T-helper 2 cell treated with Interferon-gamma antibody and Interleukin-4, amounts not matched to agents 100 ng/mL and 5 ng/mL, for 36 hours (primary cell): ENCODE data around the gene DTX3. TPM values are rescaled to one million over a fixed set of nuclear protein-coding genes. Genes with fewer than 3 reads are reported as not detected.

ENCODE experiments used
- total RNA-seq: library from RNA; stranded (reverse); gene quantifications from 2 replicates; pipeline ENCODE4 v1.2.3, GENCODE V29; 2022

Gene DTX3
- total RNA-seq, 1 donor from 2014 or later: 19.1 TPM

Other genes starting within 250 kb of the DTX3 start
- 65.1 and 67.2 TPM in 2 replicates for gene R3HDM2, start 173.8 kb upstream of the DTX3 start, total RNA-seq
- gene INHBC, start 170.0 kb upstream of the DTX3 start, total RNA-seq: not detected in 2 replicates
- not detected in 2 replicates for gene INHBE, start 149.5 kb upstream of the DTX3 start, total RNA-seq
- gene GLI1, start 145.0 kb upstream of the DTX3 start, total RNA-seq: 1.8 and 2.2 TPM in 2 replicates
- 171 and 172 TPM in 2 replicates for gene ARHGAP9, start 125.0 kb upstream of the DTX3 start, total RNA-seq
- 189 and 195 TPM in 2 replicates for gene MARS1, start 116.8 kb upstream of the DTX3 start, total RNA-seq
- 9.9 and 10.7 TPM in 2 replicates for gene DDIT3, start 84.3 kb upstream of the DTX3 start, total RNA-seq
- 75.0 and 78.0 TPM in 2 replicates for gene MBD6, start 82.0 kb upstream of the DTX3 start, total RNA-seq
- gene DCTN2, start 57.6 kb upstream of the DTX3 start, total RNA-seq: 85.7 and 88.4 TPM in 2 replicates
- 1.3 and 1.6 TPM in 2 replicates for gene KIF5A, start 54.8 kb upstream of the DTX3 start, total RNA-seq
- 19.7 and 22.8 TPM in 2 replicates for gene PIP4K2C, start 13.6 kb upstream of the DTX3 start, total RNA-seq
- gene ARHGEF25, start 6.6 kb downstream of the DTX3 start, total RNA-seq: 0.48 and 1.0 TPM in 2 replicates
- gene B4GALNT1, start 28.4 kb downstream of the DTX3 start, total RNA-seq: 1.5 and 1.9 TPM in 2 replicates
- 137 and 138 TPM in 2 replicates for gene OS9, start 89.3 kb downstream of the DTX3 start, total RNA-seq
- 57.1 and 59.4 TPM in 2 replicates for gene AGAP2, start 133.9 kb downstream of the DTX3 start, total RNA-seq
- gene TSPAN31, start 140.2 kb downstream of the DTX3 start, total RNA-seq: 17.3 and 17.9 TPM in 2 replicates
- 134 and 138 TPM in 2 replicates for gene CDK4, start 147.5 kb downstream of the DTX3 start, total RNA-seq
- 21.2 and 21.9 TPM in 2 replicates for gene MARCHF9, start 150.3 kb downstream of the DTX3 start, total RNA-seq
- gene CYP27B1, start 162.3 kb downstream of the DTX3 start, total RNA-seq: 4.2 and 4.3 TPM in 2 replicates
- 34.8 and 42.7 TPM in 2 replicates for gene METTL1, start 167.3 kb downstream of the DTX3 start, total RNA-seq
- 3.1 and 3.3 TPM in 2 replicates for gene EEF1AKMT3, start 167.8 kb downstream of the DTX3 start, total RNA-seq
- 36.3 and 39.2 TPM in 2 replicates for gene TSFM, start 178.0 kb downstream of the DTX3 start, total RNA-seq
- gene AVIL, start 213.9 kb downstream of the DTX3 start, total RNA-seq: 4.2 and 4.4 TPM in 2 replicates
- gene CTDSP2, start 241.9 kb downstream of the DTX3 start, total RNA-seq: 111 and 114 TPM in 2 replicates